GM19468 (cell line): ENCODE data around the gene RTN1.

Experiments
- ATAC-seq: cut with Tn5 transposase; IDR thresholded peaks from one replicate; pipeline ENCODE4 v1.9.1; 2021; ENCODE audit warnings: mild to moderate bottlenecking, moderate library complexity, moderate number of reproducible peaks; ENCODE audit not compliant: unreplicated experiment; ENCODE audit errors: extremely low read depth

Gene RTN1

DNA sequence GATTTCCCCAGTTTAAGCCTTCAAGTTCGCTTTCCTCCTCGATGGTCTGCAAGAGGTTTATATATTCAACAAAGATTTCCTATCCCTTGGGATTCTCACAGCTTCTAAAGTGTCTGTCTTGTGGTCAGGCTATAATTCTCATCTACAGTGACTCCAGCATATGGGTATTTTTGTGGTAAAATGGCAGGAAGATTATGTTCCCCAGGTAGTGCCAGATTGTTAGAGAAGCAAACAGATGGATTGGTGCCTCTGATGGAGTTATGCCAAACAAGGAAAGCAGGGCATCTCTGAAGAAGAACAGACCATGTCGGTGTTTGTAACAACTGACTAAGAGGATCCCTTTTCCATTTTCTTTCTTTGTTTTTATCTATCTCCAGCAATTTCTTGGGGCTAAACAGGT lies 288.4 kb downstream of the RTN1 start:
- no peak for ATAC-seq

DNA sequence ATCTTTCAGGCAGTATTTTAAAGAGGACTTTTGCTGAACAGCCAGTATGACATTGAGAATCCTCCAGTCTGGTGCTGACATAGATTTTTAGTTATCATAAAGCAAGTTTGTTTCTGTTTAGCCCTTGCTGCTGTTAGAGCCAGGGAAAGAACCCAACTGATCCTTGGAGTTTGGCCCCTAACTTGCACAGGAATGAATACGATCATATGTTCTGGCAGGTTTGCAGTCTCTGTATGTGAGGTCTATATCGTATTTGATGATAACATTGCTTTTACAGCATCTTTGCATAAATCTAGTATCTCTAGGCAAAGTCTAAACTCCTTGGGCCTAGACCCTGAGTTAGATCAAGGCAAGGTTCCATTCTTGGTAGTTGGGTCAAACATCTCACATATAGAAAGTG lies 289.7 kb downstream of the RTN1 start:
- no peak for ATAC-seq

DNA sequence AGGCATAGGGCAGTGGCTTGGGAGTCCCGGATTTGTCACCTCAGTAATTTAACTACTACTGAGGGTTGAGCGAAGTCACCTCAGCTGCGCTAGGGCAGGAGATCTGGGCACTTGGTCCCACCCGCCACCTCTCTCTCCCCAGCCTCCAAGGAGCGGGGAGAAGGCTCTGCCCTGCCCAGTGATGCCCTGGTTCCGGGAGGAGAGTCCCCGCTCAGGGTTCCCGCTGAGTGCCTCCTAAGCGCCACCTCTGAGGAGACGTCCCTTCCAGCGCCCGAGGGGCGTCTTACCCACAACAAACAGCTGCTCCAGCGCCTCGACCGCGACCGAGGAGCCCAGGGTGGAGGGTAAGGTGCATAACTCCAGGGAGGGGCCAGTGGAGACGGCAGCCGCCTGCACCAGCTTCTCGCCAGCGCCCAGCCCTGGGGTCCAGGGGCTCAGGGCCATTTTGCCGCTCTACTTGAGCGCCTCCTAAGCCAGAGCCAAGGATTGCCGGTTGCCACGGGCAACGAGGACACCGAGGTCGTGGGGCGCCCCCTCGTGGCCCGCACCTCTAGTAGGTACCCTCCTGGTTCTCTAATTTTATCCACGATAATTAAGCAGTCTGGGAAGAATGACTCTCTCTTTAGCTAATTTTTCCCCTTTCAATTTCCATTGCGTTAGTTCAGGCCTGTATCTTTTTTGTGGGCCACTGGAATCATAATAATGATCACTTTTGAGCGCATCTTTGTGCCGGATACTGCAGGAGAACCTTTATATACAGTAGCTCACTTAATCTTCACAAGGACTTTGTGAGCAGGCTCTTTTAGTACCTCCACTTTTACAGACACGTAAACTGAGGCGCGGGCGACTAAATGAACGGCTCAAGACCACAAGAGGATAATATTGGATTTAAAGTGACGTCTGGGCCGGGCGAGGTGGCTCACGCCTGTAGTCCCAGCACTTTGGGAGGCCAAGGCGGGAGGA lies 294.0 kb downstream of the RTN1 start, which contains the start of gene CCDC175:
CCDC175 (minus strand) TSS at position 481 of the 963 bp plus-strand sequence; CDS start at position 444, 37 bp downstream.
- peak; percentile 79 for ATAC-seq

DNA sequence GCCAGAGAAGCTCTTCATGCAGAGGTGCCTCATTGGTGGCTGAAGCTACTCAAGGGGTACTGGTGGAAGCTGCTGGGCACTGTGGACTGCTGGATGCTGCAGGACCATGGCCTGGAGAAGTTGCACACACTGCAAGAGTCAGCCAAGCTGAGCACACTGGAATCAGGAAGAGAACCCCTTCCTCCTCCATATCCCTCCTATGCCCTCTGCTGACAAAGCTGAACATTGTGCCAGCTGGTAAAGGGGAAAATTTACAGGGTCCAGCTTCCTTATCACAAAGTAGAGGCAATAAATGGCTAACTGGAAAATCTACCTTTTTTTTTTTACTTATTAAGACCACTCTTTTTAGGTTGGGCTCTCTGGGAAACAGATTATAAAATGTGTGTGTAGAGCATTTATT lies 300.5 kb downstream of the RTN1 start:
- ATAC-seq: no peak

DNA sequence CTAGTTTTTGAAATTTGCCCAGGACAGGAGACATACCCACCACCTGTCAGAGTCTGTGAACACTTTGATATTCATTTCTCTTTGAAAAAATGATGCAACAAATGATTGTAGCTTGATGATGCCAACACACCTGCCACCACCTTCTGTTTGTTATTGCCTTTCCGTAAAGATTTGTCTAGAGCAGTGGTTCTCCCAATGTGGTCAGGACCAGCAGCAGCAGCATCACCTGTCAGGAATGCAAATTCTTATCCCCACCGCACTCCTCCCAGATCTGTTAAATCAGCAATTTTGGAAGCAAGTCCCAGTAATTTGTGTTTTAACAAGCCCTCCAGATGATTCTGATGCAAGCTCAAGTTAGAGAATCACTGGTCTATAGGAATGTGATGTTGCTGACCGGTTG lies 303.9 kb downstream of the RTN1 start:
- no peak for ATAC-seq

DNA sequence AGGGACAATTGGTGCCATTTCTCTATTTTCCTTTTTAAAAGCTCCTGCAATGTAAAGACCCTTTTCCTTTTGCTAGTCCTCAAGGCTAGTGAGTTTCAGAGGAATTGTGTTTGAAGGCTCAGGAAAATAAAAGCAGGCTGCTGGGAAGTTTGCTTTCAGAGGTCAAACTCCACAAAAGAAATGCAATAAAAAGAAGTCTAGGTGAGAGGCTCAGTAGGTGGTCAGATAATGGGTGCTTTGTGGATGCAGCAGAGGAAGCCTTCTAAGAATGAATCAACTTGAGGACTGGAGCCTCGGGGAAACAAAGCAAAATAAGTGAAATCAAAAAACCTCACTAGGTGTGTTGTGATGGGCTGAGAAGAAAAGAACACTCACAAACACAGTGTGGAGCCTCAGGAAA lies 304.3 kb downstream of the RTN1 start:
- ATAC-seq: no peak

DNA sequence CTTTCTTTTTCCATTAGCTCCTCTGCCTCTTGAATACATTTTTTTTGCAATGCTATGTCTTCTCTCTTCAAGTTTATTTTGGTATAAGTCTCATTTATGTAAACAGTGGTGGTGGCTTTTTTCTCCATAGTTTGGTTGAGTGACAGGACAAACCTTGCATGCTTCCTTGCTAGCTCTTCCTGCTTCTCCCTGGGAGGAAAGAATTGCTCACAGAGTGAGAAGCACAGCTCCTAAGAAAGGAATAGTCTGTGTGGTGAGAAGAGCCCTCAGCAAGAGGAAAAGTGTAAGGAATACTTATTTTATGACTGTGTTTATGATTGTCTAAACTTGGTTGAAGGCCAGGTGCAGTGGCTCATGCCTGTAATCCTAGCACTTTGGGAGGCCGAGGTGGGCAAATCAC lies 305.5 kb downstream of the RTN1 start:
- no peak for ATAC-seq

DNA sequence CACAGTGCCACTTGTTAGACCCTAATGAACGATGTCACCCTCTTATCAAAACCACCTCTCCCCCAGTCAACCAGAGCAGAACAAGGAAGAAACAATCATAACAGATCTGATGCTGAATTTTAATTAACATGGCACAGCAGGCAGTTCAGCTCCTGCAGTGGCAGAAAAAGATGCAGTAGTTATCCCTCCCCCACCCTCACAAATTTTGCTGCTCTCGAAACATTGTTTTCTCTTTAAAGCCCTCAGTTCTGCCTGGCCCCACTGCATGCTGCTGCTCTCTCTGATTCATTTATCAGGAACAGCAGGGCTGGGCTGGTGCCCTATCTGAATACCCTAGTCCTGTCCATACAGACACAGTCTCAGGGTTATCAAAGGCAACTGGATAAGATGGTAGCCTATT lies 306.2 kb downstream of the RTN1 start:
- no peak for ATAC-seq

DNA sequence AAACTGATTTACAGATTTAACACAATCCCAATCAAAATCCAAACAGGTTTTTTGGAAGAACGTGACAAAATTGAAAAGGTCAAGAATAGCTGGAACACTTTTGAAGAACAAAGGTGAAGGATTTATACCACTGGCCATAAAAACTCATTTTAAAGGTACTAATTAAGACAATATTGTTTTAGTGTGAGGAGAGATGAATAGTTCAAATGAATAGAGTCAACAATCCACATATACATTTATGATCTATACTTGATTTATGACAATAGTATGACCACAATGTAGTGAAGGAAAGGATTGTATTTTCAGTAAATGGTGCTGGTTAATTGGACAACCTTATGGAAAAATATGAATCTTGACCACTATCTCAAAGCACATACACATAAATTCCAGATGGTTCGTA lies 323.3 kb downstream of the RTN1 start:
- ATAC-seq: no peak
